ENCODE data around the gene RUNX2. TPM values are rescaled to one million over a fixed set of nuclear protein-coding genes. Genes with fewer than 3 reads are reported as not detected.

The RUNX2 gene
- total RNA-seq, 4 donors from 2014 or later, result 0.78 to 2.0 (median 0.94) TPM

- Histone ChIP-seq H3K4me1 (no peaks in the 10 kb centered on the region), H3K9me3 (peaks cover 0 to 5% (median 3%) of the 10 kb centered on the region in 3 donors), H3K27me3 (no peaks in the 10 kb centered on the region), H3K4me3 (no peak overlapping the region), H3K27ac (no peak overlapping the region), H3K36me3 (no peaks in the 10 kb centered on the region)
- in situ Hi-C loops (cut with MboI; ENCODE audit: low sequenced_read_pairs in 4 of 4) (no loop called here), intact Hi-C loops (cut with DNase I; ENCODE audit: low total_unique reads) (no loop called here)
- no peak for ATAC-seq
- TF ChIP-seq POLR2A (IDR thresholded peaks at IDR 0.05), result no peak
- no peak for TF ChIP-seq CTCF (IDR thresholded peaks at IDR 0.05 in 4 of 5, conservative IDR thresholded peaks at IDR 0.05 in 1 of 5)
- DNase-seq, result no peak
Measured at GRCh38 chr6:45681860-45682511, 353.9 kb downstream of the RUNX2 start.

GRCh38 chr6:45684476-45684875, 356.3 kb downstream of the RUNX2 start:
- intact Hi-C loops (cut with DNase I; ENCODE audit: low total_unique reads), result no loop called here
- H3K27me3 ChIP-seq, result no peaks in the 10 kb centered on the region

GRCh38 chr6:45685076-45685475, 356.9 kb downstream of the RUNX2 start:
- in situ Hi-C loops (cut with MboI; ENCODE audit: low sequenced_read_pairs in 4 of 4), result no loop called here
- Histone ChIP-seq H3K36me3 (no peaks in the 10 kb centered on the region), H3K9me3 (peaks cover 0 to 5% (median 3%) of the 10 kb centered on the region in 3 donors), H3K27me3 (no peaks in the 10 kb centered on the region), H3K27ac (no peak overlapping the region), H3K4me3 (no peak overlapping the region), H3K4me1 (no peaks in the 10 kb centered on the region)
- TF ChIP-seq POLR2A (IDR thresholded peaks at IDR 0.05), result no peak
- DNase-seq (no peak), ATAC-seq (no peak)
- intact Hi-C loops (cut with DNase I; ENCODE audit: low total_unique reads), result no loop called here

More at GRCh38 chr6:45684476-45684875, 356.3 kb downstream of the RUNX2 start:
- TF ChIP-seq POLR2A (IDR thresholded peaks at IDR 0.05) (no peak), CTCF (IDR thresholded peaks at IDR 0.05 in 4 of 5, conservative IDR thresholded peaks at IDR 0.05 in 1 of 5) (no peak)
- Histone ChIP-seq H3K4me3 (no peak overlapping the region), H3K9me3 (peaks cover 0 to 5% (median 3%) of the 10 kb centered on the region in 3 donors), H3K36me3 (no peaks in the 10 kb centered on the region), H3K4me1 (no peaks in the 10 kb centered on the region), H3K27ac (no peak overlapping the region)
- in situ Hi-C loops (cut with MboI; ENCODE audit: low sequenced_read_pairs in 4 of 4), result no loop called here
- ATAC-seq (no peak), DNase-seq (no peak)

GRCh38 chr6:45686841-45687569, 358.9 kb downstream of the RUNX2 start:
- no peak for TF ChIP-seq CTCF (IDR thresholded peaks at IDR 0.05 in 4 of 5, conservative IDR thresholded peaks at IDR 0.05 in 1 of 5)
- TF ChIP-seq POLR2A (IDR thresholded peaks at IDR 0.05), result no peak
- no peak overlapping the region for H3K4me3 ChIP-seq
- H3K4me1 ChIP-seq, result no peaks in the 10 kb centered on the region
- DNase-seq (no peak), ATAC-seq (no peak)
- intact Hi-C loops (cut with DNase I; ENCODE audit: low total_unique reads) (no loop called here), in situ Hi-C loops (cut with MboI; ENCODE audit: low sequenced_read_pairs in 4 of 4) (no loop called here)
- no peaks in the 10 kb centered on the region for H3K9me3 ChIP-seq
- no peaks in the 10 kb centered on the region for H3K36me3 ChIP-seq
- H3K27ac ChIP-seq, result no peak overlapping the region
- no peaks in the 10 kb centered on the region for H3K27me3 ChIP-seq

GRCh38 chr6:45687570-45687969, 359.4 kb downstream of the RUNX2 start:
- Histone ChIP-seq H3K27me3 (no peaks in the 10 kb centered on the region), H3K27ac (no peak overlapping the region), H3K9me3 (no peaks in the 10 kb centered on the region), H3K4me1 (no peaks in the 10 kb centered on the region), H3K4me3 (no peak overlapping the region), H3K36me3 (no peaks in the 10 kb centered on the region)
- ATAC-seq (no peak), DNase-seq (no peak)
- TF ChIP-seq POLR2A (IDR thresholded peaks at IDR 0.05) (no peak), CTCF (IDR thresholded peaks at IDR 0.05 in 4 of 5, conservative IDR thresholded peaks at IDR 0.05 in 1 of 5) (no peak)
- intact Hi-C loops (cut with DNase I; ENCODE audit: low total_unique reads), result no loop called here
- in situ Hi-C loops (cut with MboI; ENCODE audit: low sequenced_read_pairs in 4 of 4), result no loop called here

All from gastrocnemius medialis (tissue), 4 donors.